Left lung (tissue), 10 donors: ENCODE measurements around the gene SLC13A2. TPM values are rescaled to one million over a fixed set of nuclear protein-coding genes. Genes with fewer than 3 reads are reported as not detected.

Experiments
- ATAC-seq: fragments of 200-7000 bp; cut with Tn5 transposase; one replicate; pipeline ENCODE4 v1.9.1; 2020; ENCODE audit warnings: moderate library complexity
- DNase-seq, 4 donors: peaks; one replicate each; pipeline ENCODE4 v3.0.0-alpha.2; 2013 to 2020
- H3K27ac ChIP-seq, 2 donors: fragments of 200-600 bp; sonication (generic) in 1 of 2; one replicate each; pipeline versions ENCODE4 v1.5.0 to v1.8.0; 2020 to 2021
- H3K27me3 ChIP-seq, 2 donors: fragments of 200-600 bp; sonication (generic) in 1 of 2; one replicate each; pipeline versions ENCODE4 v1.5.0 to v1.8.0; 2020 to 2021
- H3K36me3 ChIP-seq, 2 donors: fragments of 200-600 bp; sonication (generic) in 1 of 2; one replicate each; pipeline versions ENCODE4 v1.5.0 to v1.8.0; 2020 to 2021
- H3K4me1 ChIP-seq, 2 donors: fragments of 200-600 bp; one replicate each; pipeline ENCODE4 v1.8.0; 2021
- H3K4me3 ChIP-seq, 2 donors: fragments of 200-600 bp; sonication (generic) in 1 of 2; one replicate each; pipeline versions ENCODE4 v1.5.0 to v1.8.0; 2020 to 2021; ENCODE audit warnings: mild to moderate bottlenecking in 1 of 2
- H3K9me3 ChIP-seq, 2 donors: fragments of 200-600 bp; sonication (generic) in 1 of 2; one replicate each; pipeline versions ENCODE4 v1.5.0 to v1.8.0; 2020 to 2021
- intact Hi-C, 2 donors: fragments of 100-400 bp; cut with DNase I; formaldehyde crosslinking; loops; one replicate each; pipeline versions ENCODE4 v1.11.2 to v1.14.2; 2022
- polyA plus RNA-seq, 6 donors: library from polyadenylated mRNA; unstranded; fragments of 120-200 nt; gene quantifications; one replicate each; pipeline ENCODE4 v1.2.1, GENCODE V29; 2013; ENCODE audit not compliant: insufficient read length in 6 of 6
- total RNA-seq, 2 donors: library from RNA; stranded (reverse); fragmentation: NEBNext Ultra II Directional; extraction: Animal tissue kit (Norgen Biotek cat#: 25700); gene quantifications; one replicate each; pipeline ENCODE4 v1.2.1, GENCODE V29; 2021
- TF ChIP-seq, protein P1 (sequence below), 2 donors: fragments of 200-600 bp; sonication (generic) in 1 of 2; IDR thresholded peaks; one replicate each; pipeline versions ENCODE4 v1.5.0 to v1.8.0; 2021; ENCODE audit warnings: antibody characterized with exemption in 2 of 2
- donor health status: DM: no; HTN: yes; CAD: no.
- donor health status: DM: no; HTN: no; CAD: no.

Gene SLC13A2
- total and polyA plus RNA-seq, 8 donors: 0.13 to 0.60 (median 0.42) TPM; not detected in 2

DNA sequence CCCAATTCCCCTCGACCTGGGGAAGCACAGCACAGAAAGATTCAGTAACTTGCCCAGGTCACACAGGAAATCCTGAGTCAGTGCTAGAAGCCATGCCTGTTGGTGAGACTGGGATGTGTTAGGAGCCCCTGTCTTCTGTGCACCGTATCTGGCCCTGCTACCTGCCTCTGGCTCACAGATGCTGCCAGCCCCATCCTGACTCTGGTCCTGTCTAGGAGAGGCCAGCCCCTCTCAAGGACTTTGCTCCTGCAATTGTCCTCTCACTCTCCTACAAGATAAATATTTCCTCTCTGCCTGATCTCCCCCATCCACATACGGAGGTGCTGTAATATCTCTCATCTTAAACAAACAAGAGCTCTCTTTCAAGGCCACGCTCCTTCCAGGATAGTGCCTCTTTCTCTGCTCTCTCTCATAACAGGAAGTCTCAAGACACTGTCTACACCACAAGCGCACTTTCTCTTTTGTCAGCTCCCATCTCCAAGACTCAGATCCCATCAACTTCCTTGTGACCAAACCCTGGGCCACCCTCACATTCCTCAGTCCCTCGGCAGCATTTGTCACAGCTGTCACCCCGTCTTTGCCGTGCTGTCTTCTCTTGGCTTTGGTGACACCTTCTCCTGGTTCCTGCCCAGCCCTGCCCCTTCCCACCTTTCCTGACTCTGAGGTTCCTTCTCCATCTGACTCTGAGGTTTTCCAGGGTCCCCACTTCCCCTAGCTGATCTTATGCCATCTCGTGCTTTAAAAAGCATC is 1.9 kb downstream of the SLC13A2 start:
- DNase-seq (no peak), ATAC-seq (no peak)
- no peak overlapping the region for H3K27ac ChIP-seq
- TF ChIP-seq, protein P1, sequence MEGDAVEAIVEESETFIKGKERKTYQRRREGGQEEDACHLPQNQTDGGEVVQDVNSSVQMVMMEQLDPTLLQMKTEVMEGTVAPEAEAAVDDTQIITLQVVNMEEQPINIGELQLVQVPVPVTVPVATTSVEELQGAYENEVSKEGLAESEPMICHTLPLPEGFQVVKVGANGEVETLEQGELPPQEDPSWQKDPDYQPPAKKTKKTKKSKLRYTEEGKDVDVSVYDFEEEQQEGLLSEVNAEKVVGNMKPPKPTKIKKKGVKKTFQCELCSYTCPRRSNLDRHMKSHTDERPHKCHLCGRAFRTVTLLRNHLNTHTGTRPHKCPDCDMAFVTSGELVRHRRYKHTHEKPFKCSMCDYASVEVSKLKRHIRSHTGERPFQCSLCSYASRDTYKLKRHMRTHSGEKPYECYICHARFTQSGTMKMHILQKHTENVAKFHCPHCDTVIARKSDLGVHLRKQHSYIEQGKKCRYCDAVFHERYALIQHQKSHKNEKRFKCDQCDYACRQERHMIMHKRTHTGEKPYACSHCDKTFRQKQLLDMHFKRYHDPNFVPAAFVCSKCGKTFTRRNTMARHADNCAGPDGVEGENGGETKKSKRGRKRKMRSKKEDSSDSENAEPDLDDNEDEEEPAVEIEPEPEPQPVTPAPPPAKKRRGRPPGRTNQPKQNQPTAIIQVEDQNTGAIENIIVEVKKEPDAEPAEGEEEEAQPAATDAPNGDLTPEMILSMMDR (IDR thresholded peaks at IDR 0.05): no peak
- no peaks in the 10 kb centered on the region for H3K9me3 ChIP-seq
- H3K4me1 ChIP-seq: peaks cover 0 to 5% of the 10 kb centered on the region in 2 donors
- intact Hi-C loops: no loop called here
- no peak overlapping the region for H3K4me3 ChIP-seq
- H3K36me3 ChIP-seq: no peaks in the 10 kb centered on the region
- H3K27me3 ChIP-seq: no peaks in the 10 kb centered on the region

DNA sequence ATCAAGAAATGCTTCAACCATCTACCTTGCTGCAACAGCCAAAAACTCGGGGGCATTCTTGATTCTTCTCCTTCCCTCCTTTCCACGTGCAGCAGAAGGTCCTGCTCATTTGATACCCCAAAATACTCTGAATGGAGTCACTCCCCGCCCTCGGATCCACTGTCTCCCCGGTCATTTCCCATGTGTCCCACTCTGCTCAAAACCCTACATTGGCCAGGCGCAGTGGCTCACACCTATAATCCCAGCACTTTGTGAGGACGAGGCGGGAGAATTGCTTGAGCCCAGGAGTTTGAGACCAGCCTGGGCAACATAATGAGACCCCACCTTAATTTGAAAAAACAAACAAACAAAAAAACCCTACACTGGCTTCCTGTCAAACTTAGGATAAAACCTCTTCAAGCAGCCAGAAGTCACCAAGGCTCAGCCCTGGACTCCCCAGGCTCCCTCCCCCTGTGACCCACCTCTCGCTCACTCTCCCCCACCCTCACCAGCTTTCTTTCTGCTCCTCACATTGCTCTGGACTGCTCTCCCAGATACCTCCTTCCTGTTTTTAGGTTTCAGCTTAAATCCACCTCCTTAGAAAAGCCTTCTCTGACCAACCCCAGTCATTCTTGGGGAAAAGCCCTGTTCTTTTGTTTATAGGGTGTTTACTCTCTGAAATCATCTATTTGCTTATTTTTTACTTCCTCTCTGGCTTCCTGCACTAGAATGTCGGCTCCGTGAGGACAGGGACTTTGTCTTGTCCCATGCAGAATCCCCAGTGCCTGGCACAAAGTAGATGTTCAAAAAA is 2.8 kb downstream of the SLC13A2 start:
- TF ChIP-seq, protein P1 (IDR thresholded peaks at IDR 0.05): no peak
- H3K4me3 ChIP-seq: no peak overlapping the region
- no peaks in the 10 kb centered on the region for H3K9me3 ChIP-seq
- DNase-seq: peak in 1 of 4 donors; percentile 18
- intact Hi-C loops: no loop called here
- ATAC-seq: no peak
- H3K4me1 ChIP-seq: peaks cover 5% of the 10 kb centered on the region in 2 donors
- no peak overlapping the region for H3K27ac ChIP-seq
- no peaks in the 10 kb centered on the region for H3K27me3 ChIP-seq
- H3K36me3 ChIP-seq: no peaks in the 10 kb centered on the region

DNA sequence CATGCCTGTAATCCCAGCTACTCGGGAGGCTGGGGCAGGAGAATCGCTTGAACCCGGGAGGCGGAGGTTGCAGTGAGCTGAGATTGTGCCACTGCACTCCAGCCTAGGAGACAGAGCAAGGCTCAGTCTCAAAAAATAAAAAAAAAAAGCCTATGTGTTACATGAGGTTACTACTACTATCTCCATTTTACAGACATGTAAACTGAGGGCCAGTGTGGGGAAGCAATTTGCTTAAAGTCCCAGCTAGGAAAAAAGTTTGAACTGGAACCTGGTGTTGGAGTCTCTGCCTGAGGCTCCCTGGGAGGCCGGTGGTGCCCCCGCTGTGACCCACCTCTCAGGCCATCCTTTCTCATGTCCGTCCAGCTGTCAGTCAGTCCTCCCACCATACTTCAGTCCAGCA is 4.5 kb downstream of the SLC13A2 start:
- intact Hi-C loops: no loop called here
- no peak for ATAC-seq

DNA sequence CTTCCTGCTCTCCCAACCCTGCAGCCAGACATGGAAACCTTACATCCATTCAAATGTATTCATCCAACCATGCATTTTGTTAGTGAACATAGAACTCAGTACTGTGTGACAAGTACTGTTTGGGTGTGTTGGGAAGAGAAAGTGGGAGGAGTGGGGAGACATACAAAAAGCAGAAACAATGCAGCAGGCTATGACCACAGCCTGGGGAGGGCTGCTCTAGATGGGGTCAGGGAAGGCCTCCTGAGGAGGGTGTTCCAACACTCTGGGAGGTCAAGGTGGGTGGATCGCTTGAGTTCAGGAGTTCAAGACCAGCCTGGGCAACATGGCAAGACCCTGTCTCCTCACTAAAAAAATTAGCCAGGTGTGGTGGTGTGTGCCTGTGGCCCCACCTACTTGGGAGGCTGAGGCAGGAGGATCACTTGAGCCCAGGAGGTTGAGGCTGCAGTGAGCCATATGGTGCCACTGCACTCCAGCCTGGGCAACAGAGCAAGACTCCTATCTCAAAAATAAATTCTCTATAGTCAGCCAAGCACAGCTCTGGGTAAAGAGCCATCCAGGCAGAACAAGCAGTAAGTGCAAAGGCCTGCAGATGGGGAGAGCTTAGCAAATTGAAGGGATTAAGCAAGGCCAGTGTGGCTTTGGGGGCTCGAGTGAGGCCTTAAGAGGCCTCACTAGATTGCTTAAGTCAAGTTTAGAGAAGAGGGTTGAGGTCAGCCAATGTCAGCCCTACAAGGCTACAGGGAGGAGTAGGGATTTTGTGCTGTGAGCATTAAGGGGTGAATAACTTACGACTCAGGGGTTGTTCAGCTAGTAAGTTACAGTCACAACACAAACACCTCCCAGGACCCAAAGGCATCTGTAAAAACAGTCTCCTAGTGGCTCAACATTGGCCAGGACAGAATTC is 5.5 kb downstream of the SLC13A2 start:
- DNase-seq (no peak), ATAC-seq (no peak)
- Histone ChIP-seq H3K27me3 (no peaks in the 10 kb centered on the region), H3K4me3 (no peak overlapping the region), H3K27ac (no peak overlapping the region), H3K4me1 (peaks cover 5% of the 10 kb centered on the region in 2 donors), H3K36me3 (no peaks in the 10 kb centered on the region), H3K9me3 (no peaks in the 10 kb centered on the region)
- TF ChIP-seq, protein P1 (IDR thresholded peaks at IDR 0.05): no peak
- intact Hi-C loops: no loop called here

More for the DNA sequence above, 4.5 kb downstream of the SLC13A2 start:
- Histone ChIP-seq H3K9me3 (no peaks in the 10 kb centered on the region), H3K27ac (no peak overlapping the region), H3K4me3 (no peak overlapping the region), H3K4me1 (peaks cover 5% of the 10 kb centered on the region in 2 donors), H3K27me3 (no peaks in the 10 kb centered on the region), H3K36me3 (no peaks in the 10 kb centered on the region)
- TF ChIP-seq, protein P1 (IDR thresholded peaks at IDR 0.05): no peak
- no peak for DNase-seq
